ENCODE results near the gene TAT. TPM values are rescaled to one million over a fixed set of nuclear protein-coding genes. Genes with fewer than 3 reads are reported as not detected.
"Not testable (repeated sequence)": the region's sequence is repeated elsewhere in the genome, so short reads cannot be mapped to it uniquely, and the experiment has no call there.

The TAT gene
- polyA plus RNA-seq, 5 donors, result 0.04 to 0.17 (median 0.12) TPM

DNA sequence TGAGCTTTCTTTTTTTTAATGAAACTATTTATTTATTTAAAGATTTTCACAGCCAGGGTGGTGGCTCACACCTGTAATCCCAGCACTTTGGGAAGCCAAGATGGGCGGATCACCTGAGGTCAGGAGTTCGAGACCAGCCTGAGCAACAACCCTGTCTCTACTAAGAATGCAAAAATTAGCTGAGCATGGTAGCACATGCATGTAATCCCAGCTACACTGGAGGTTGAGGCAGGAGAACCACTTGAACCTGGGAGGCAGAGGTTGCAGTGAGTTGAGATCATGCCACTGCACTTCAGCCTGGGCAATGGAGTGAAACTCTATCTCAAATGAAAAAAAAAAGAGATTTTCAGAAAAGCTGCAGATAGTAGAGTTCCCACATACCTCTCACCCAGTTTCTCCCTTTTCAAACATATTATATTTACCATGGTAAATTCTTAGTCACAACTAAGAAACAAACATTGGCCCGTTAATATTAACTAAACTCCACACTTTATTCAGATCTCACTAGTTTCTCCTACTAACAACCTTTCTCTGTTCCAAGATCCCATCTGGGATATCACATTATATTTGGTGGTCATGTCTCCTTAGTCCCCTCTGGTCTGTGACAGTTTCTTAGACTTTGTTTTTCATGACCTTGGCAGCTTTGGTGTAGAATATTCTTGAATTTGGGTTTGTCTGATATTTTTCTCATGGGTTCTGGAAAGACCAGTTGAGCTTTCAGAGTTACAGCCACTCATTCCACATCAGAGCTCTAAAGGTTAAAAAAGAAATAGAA lies 7.8 kb upstream of the TAT start:
- DNase-seq, result no peak

- not testable (repeated sequence) for DNase-seq
These were observed 5.6 kb upstream of the TAT start for GRCh38 chr16:71582553-71582848.

DNA sequence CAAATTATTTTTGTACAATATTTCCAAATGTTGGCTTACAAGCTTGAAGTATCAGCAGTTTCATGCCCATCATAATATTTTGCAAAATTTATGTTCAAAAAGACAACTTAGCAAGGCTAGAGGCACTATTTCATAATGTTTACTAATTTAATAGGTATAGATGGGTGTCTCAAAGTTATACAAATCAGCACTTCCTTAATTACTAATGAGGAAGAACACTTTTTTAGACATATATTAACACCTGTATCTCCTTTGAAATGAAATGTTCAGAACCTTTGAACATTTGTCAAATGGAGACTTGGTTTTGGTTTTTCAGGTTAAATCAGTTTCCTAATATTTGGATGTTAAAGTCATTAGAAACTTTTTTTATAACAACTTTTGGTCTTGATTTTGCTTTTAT lies 2.2 kb downstream of the TAT start:
- no peak for DNase-seq

- DNase-seq, result no peak
These were observed 3.4 kb downstream of the TAT start for GRCh38 chr16:71573387-71574094.

- no peak for DNase-seq
These were observed 4.3 kb downstream of the TAT start for GRCh38 chr16:71572497-71573116.

DNA sequence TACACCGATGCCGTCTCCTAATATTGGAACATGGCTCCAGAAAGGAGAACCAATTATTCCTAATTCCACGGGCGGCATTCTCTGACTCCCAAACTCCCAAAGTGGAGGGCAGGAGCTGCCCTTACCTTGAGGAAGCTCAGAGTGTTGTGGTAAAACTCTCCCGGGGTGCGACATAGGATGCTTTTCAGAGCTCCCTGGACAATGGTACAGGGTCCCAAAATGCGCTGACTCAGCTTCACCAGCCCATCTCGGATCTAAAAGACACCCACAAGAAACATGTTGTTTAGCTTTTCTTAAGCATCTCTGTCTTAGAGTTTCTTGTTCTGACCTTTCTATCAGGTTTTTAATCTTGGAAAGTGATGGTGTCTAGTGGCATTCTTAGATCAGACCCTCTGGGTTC lies 6.7 kb downstream of the TAT start:
- no peak for DNase-seq

DNA sequence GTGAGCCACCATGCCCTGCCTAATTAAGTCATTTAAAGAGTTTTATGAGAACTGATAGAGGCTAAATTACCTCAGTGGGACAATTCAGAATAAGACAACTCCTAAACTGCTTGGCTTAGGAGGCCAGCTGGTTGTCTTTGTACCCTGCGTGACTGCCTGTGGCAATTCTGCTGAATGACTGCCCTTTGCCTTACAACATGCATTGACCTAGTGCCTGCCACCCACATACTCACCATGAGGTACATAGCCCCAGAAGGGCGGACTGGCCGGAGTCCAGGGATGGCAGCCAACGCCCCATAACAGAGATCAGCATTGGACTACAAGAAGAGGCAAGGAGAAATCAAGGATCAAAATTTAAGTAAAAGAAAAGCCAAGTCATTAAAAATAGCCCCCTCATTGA lies 7.3 kb downstream of the TAT start:
- no peak for DNase-seq

- DNase-seq, result no peak
These were observed 8.3 kb downstream of the TAT start for GRCh38 chr16:71568551-71568950.

GRCh38 chr16:71567931-71568330 lies 9.0 kb downstream of the TAT start:
- no peak for DNase-seq

GRCh38 chr16:71565812-71566700 lies 10.8 kb downstream of the TAT start:
- DNase-seq, result no peak

GRCh38 chr16:71564335-71564967 lies 12.4 kb downstream of the TAT start:
- peak in 1 of 2 donors; percentile 8 for DNase-seq

GRCh38 chr16:71562552-71562951 lies 14.3 kb downstream of the TAT start:
- no peak for DNase-seq

DNA sequence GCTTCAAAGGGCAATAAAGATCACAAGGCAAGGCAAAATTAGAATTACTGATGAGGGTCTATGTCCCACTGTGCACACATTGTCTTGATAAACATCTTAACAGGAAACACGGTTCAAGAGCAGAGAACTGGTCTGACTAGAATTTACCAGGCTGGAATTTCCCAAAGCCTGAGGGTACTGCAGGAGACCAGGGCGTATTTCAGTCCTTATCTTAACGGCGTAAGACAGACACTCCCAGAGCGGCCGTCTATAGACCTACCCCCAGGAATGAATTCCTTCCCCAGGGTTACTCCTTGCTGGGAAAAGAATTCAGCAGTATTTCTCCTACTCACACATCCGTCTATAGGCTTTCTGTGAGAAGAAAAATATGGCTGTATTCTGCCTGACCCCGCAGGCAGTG lies 15.0 kb downstream of the TAT start:
- not testable (repeated sequence) for DNase-seq

DNA sequence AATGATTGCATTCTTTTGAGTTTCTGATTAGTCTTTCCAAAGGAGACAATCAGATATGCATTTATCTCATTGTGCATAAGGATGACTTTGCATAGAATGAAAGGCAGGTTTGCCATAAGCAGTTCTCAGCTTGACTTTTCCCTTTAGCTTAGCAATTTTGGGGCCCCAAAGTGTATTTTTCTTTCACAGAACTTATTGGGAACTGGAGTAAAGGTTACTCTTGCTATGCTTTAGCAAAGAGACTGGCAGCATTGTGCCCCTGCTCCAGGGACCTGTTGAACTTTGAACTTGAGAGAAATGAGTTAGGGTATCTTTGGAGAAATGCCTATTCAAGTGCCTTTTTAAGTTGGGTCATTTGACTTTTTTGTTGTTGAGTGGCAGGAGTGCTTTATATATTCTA lies 17.0 kb downstream of the TAT start:
- DNase-seq, result no peak

- no peak for DNase-seq
These were observed 18.8 kb downstream of the TAT start for GRCh38 chr16:71557954-71558582.

DNA sequence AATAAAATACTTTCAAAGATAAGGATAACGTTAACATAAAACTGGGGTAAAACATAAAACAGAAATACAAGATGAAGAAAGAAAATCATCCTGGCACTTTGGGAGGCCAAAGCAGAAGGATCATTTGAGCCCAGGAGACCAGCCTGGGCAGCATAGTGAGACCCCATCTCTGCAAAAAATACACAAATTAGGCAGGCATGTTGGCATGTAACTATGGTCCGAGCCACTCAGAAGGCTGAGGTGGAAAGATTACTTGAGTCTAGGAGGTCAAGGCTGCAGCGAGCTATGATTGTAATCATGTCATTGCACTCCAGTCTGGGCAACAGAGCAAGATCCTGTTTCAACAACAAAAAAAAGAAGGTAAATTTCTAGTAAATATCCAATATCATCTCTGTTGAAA lies 19.6 kb downstream of the TAT start:
- no peak for DNase-seq

GRCh38 chr16:71555230-71555891 lies 21.5 kb downstream of the TAT start:
- no peak for DNase-seq

DNA sequence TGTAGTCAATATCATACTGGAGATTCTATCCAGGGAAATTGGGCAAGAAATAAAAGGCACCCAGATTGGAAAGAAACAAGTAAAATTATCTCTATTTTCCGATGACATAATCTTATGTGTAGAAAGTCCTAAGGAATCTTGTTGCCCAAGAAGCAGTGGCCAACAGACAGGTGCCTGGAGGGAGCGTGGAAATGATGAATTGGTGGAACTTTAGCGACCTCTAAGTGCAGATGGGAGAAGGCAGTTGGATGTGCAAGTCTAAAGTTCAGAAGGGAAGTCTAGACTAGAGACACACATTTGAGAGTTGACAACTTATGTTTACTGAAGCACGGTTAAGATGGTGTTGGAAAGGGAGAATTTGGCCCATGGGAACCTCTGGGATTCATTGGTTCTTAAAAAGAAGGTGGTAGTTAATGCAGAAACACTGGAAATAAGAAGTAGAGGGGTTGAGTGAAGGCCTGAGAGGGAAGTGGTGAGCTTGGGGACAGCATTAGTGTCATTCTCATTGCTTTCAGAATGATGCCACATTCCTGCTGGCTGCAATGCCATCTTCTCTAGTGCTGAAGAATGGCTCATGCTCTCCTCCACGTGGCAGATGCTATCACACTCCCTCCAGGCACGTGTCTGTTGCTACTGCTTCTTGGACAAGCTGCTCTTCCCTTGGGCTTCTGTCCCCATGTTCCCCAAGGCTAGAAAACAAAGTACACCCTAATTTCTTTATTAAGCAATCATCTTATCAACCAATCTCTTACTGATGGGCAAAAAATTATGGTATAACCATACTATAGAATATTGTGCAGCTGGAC lies 24.0 kb downstream of the TAT start:
- no peak for DNase-seq

DNA sequence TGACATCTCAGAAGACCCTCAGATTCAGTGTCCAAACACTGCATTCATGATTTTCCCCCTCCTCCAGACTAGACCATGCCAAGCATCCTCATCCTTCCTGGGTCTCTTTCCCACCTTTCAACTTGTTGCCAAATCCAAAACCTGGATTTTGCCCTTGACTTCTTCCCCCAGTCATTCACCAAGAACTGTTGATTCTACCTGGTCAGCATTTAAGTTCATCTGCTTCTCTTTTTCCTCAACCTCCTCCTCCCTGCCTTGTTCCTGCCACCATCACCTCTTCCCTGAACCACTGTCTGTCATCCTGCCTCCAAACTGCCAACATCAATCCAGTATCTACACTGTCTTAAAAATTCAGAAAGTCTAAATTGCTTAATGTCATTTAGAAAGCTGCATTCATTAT lies 29.7 kb downstream of the TAT start:
- DNase-seq, result no peak

GRCh38 chr16:71542377-71542776 lies 34.5 kb downstream of the TAT start:
- no peak for DNase-seq

Data from right lung (tissue), 5 donors.